ENCODE measurements around the gene CCR5.

CCR5 gene

DNA sequence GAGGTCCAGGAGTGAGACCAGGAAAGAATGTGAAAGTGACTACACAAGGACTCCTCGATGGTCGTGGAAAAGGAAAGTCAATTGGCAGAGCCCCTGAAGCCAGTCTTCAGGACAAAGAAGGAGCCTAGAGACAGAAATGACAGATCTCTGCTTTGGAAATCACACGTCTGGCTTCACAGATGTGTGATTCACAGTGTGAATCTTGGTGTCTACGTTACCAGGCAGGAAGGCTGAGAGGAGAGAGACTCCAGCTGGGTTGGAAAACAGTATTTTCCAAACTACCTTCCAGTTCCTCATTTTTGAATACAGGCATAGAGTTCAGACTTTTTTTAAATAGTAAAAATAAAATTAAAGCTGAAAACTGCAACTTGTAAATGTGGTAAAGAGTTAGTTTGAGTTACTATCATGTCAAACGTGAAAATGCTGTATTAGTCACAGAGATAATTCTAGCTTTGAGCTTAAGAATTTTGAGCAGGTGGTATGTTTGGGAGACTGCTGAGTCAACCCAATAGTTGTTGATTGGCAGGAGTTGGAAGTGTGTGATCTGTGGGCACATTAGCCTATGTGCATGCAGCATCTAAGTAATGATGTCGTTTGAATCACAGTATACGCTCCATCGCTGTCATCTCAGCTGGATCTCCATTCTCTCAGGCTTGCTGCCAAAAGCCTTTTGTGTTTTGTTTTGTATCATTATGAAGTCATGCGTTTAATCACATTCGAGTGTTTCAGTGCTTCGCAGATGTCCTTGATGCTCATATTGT lies 10.8 kb upstream of the CCR5 start:
- no peak for DNase-seq (ENCODE audit: low read depth in 2 of 2)

DNA sequence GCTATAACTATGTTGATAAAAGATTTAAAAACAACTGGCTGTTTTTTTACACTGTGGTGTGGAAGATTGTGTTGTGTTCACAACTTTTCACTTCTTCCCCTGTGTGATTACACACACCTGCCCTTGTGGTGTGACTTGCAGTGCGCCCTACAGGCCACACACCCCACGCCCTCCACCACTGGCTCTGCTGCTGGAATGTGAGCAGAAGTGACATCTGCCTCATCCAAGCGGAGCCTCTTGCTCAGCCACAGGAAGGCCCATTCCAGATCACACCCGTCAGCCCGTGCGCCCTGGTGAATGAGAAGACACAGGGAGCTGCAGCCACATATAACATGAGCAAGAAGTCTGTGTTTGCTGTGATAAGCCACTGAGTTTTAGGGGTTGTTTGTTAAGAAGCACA lies 9.8 kb upstream of the CCR5 start:
- no peak for DNase-seq (ENCODE audit: low read depth in 2 of 2)

DNA sequence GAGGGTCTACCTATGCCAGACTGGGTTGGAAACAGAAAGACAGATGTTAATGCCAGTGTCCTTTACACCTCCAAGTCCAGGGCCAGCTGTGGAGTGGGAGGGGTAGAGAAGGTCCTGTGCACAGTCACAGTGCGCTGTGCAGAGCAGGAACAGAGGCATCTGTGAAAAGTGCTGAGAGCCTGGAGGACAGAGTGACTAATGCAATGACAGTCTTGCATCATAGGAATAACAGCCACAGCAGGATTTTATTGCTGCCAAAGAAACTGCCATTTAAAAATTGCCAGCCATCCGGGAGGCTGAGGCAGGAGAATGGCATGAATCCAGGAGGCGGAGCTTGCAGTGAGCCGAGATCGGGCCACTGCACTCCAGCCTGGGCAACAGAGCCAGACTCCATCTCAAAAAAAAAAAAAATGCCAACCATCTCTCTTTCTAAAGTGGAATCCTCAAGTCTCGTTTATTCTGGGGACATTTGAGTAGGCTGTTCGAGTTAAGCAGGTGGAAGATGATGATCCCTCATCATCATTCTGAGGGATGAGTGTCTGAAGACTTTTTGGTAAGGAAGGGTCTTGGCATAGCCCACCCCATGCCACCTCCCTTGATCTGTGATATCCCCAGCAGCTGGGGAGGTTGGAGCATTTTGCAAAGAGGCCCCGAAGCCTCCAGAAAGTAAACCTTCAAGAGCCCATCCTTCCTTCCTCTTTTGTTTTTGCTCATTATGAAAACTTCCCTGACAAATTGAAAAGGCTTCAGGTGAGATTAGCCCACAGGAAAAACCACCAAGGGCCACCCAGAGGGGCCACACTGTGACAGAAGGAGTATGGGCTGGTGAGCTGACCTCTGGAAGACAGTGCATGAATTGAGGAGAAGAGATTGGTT lies 9.1 kb upstream of the CCR5 start:
- no peak for DNase-seq (ENCODE audit: low read depth in 2 of 2)

DNA sequence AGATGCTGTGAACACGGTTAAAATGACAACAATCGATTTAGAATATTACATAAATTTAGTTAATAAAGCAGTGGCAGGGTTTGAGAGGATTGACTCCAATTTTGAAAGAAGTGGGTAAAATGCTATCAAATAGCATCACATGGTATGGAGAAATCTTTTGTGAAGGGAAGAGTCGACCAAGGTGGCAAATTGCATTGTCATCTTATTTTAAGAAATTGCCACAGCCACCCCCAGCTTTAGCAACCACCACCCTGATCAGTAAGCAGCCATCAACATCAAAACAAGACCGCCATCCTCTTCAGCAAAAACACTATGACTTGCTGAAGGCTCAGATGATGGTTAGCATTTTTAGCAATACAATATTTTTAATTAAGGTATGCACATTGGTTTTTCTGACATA lies 5.7 kb upstream of the CCR5 start:
- DNase-seq (ENCODE audit: low read depth in 2 of 2): no peak

DNA sequence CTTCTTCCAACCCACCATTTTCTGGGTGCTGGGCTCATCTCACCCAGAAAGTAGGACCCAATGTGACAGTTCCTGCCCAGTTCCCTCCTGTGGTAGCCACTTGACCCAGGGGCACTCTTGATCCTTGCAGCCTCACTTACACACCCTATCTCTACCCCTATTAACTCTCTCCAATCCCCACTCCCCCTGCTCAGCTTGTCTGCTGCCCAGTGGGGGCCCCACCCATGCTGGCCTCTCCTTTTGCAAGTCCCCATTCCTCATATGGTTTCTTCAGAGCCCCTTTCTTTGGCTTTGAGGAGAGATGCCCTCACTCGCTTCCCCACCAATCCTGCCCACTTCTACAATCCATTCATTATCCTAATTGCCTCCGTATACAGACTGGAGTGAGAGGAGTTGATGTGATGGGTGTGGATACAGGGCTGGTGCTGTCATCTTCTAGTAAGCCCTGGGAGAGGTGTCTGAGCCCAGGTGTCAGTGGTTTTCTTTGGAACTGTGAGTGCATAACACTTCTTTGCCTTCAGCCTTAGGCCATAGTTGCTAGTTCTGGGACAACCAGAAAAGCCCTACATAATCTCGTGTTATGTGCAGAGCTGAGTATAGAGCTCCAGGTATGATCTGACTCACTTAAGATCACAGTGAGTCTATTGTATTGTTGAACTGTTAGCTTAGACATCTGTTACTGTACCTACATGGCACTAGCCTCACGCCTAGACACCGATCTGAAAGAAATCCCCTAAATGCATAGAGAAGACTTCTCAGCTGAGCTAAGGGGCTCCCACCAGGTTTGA lies 4.8 kb upstream of the CCR5 start:
- DNase-seq (ENCODE audit: low read depth in 2 of 2): no peak

DNA sequence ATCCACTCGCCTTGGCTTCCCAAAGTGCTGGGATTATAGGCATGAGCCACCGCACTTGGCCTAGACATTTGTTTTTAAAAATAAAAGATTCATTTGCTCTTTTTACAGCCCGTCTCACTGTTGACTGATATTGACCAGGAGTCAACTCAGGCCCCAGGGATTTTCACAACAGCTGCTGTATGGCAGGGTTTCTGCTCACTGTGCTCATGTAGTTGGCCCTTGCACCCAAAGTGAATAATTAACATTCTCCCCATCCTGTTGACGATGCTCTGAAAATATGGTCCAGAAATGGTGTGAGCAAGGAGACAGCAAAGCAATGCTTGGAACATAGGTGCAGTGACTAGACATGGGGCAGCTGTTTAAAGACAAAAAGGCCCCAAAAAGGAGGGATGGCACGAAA lies 2.9 kb upstream of the CCR5 start:
- no peak for DNase-seq (ENCODE audit: low read depth in 2 of 2)

DNA sequence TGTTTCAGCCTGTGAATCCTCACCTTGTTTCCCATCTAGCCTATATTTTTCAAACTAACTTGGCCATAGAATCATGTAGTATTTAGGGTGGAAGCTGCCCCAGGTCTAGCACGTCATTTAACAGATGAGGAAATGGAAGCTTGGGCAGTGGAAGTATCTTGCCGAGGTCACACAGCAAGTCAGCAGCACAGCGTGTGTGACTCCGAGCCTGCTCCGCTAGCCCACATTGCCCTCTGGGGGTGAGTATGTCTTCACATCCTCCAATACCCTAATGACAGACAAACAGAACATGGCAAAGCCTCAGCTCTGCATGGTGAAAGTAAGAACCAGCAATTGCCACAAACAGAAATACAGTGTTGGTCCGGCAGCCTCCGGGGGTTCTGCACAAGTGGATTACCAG lies 2.2 kb upstream of the CCR5 start:
- peak; percentile 29 to 50 for DNase-seq (ENCODE audit: low read depth in 2 of 2)

DNA sequence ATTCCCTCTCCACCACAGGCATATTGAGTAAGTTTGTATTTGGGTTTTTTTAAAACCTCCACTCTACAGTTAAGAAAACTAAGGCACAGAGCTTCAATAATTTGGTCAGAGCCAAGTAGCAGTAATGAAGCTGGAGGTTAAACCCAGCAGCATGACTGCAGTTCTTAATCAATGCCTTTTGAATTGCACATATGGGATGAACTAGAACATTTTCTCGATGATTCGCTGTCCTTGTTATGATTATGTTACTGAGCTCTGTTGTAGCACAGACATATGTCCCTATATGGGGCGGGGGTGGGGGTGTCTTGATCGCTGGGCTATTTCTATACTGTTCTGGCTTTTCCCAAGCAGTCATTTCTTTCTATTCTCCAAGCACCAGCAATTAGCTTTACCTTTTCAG lies 1.6 kb upstream of the CCR5 start:
- no peak for DNase-seq (ENCODE audit: low read depth in 2 of 2)

DNA sequence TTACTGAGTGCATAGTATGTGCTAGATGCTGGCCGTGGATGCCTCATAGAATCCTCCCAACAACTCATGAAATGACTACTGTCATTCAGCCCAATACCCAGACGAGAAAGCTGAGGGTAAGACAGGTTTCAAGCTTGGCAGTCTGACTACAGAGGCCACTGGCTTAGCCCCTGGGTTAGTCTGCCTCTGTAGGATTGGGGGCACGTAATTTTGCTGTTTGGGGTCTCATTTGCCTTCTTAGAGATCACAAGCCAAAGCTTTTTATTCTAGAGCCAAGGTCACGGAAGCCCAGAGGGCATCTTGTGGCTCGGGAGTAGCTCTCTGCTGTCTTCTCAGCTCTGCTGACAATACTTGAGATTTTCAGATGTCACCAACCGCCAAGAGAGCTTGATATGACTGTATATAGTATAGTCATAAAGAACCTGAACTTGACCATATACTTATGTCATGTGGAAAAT lies 1.0 kb upstream of the CCR5 start:
- DNase-seq (ENCODE audit: low read depth in 2 of 2): no peak

DNA sequence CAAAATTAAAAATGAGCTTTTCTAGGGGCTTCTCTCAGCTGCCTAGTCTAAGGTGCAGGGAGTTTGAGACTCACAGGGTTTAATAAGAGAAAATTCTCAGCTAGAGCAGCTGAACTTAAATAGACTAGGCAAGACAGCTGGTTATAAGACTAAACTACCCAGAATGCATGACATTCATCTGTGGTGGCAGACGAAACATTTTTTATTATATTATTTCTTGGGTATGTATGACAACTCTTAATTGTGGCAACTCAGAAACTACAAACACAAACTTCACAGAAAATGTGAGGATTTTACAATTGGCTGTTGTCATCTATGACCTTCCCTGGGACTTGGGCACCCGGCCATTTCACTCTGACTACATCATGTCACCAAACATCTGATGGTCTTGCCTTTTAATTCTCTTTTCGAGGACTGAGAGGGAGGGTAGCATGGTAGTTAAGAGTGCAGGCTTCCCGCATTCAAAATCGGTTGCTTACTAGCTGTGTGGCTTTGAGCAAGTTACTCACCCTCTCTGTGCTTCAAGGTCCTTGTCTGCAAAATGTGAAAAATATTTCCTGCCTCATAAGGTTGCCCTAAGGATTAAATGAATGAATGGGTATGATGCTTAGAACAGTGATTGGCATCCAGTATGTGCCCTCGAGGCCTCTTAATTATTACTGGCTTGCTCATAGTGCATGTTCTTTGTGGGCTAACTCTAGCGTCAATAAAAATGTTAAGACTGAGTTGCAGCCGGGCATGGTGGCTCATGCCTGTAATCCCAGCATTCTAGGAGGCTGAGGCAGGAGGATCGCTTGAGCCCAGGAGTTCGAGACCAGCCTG lies 984 bp downstream of the CCR5 start:
- DNase-seq (ENCODE audit: low read depth in 2 of 2): no peak

DNA sequence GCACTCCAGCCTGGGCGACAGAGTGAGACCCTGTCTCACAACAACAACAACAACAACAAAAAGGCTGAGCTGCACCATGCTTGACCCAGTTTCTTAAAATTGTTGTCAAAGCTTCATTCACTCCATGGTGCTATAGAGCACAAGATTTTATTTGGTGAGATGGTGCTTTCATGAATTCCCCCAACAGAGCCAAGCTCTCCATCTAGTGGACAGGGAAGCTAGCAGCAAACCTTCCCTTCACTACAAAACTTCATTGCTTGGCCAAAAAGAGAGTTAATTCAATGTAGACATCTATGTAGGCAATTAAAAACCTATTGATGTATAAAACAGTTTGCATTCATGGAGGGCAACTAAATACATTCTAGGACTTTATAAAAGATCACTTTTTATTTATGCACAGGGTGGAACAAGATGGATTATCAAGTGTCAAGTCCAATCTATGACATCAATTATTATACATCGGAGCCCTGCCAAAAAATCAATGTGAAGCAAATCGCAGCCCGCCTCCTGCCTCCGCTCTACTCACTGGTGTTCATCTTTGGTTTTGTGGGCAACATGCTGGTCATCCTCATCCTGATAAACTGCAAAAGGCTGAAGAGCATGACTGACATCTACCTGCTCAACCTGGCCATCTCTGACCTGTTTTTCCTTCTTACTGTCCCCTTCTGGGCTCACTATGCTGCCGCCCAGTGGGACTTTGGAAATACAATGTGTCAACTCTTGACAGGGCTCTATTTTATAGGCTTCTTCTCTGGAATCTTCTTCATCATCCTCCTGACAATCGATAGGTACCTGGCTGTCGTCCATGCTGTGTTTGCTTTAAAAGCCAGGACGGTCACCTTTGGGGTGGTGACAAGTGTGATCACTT lies 2.0 kb downstream of the CCR5 start:
- DNase-seq (ENCODE audit: low read depth in 2 of 2): no peak

DNA sequence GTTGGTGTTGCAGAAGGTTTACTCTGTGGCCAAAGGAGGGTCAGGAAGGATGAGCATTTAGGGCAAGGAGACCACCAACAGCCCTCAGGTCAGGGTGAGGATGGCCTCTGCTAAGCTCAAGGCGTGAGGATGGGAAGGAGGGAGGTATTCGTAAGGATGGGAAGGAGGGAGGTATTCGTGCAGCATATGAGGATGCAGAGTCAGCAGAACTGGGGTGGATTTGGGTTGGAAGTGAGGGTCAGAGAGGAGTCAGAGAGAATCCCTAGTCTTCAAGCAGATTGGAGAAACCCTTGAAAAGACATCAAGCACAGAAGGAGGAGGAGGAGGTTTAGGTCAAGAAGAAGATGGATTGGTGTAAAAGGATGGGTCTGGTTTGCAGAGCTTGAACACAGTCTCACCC lies 4.0 kb downstream of the CCR5 start:
- no peak for DNase-seq (ENCODE audit: low read depth in 2 of 2)

DNA sequence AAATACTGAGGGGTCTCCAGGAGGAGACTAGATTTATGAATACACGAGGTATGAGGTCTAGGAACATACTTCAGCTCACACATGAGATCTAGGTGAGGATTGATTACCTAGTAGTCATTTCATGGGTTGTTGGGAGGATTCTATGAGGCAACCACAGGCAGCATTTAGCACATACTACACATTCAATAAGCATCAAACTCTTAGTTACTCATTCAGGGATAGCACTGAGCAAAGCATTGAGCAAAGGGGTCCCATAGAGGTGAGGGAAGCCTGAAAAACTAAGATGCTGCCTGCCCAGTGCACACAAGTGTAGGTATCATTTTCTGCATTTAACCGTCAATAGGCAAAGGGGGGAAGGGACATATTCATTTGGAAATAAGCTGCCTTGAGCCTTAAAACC lies 4.5 kb downstream of the CCR5 start:
- DNase-seq (ENCODE audit: low read depth in 2 of 2): no peak

DNA sequence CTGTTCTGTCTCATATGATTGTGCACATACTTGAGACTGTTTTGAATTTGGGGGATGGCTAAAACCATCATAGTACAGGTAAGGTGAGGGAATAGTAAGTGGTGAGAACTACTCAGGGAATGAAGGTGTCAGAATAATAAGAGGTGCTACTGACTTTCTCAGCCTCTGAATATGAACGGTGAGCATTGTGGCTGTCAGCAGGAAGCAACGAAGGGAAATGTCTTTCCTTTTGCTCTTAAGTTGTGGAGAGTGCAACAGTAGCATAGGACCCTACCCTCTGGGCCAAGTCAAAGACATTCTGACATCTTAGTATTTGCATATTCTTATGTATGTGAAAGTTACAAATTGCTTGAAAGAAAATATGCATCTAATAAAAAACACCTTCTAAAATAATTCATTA lies 5.1 kb downstream of the CCR5 start:
- no peak for DNase-seq (ENCODE audit: low read depth in 2 of 2)

DNA sequence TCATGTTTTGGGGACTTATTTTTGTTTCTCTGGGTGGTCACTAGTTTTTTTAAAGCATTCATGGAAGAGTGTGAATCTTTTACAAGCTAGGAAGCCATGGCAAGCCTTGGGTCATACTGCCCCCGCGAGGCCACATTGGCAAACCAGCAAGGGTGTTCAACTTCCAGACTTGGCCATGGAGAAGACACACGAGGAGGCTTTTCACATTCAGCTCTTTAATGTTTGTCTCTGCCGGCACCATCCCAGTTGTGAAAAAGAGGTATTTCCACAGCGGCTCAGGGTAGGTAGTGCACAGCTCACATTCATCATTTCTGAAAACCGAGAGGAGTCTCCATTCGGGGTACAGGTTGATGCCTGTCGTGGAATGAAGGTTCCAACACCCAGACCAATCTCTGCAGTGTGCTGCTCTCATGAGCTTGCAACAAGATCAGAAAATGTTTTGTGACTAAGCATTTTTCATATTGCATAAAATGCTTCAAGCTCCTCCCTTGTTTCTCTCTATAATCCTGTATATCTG lies 7.7 kb downstream of the CCR5 start:
- DNase-seq (ENCODE audit: low read depth in 2 of 2): peak; percentile 20 to 32

DNA sequence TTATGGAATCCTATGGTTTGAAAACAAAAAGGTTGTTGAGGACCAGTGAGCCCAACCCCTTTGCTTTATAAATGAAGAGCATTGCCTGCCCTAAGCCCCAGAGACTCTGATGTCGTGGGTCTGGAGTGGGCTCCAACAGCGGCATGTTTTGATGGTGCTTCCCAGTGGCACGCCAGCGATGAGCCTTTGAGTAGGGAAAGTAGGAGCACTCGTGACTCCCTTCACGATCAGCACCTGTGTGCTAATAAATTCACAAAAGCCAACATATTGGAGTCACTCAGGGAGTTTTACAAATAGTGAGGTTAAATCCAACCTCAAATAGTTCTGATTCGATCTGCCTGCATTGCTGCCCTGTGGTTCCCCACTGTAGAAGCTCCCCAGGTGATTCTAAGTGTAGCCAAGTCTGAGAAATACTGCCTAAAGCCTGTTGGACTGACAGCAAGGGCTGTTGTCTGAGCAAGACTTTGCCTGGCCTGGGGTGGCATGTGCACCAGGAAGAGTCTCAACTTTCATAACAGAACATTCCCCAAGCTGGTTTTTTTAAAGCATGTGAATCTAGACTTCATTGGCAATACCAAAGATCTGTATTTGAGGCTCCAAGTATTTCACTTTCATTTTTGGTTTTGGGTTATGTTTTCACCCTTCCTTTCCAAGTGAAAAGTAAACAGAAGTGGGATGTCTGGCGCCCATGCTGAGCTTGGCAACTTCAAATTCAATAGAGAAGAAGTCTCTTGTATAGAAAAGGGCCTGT lies 9.9 kb downstream of the CCR5 start:
- no peak for DNase-seq (ENCODE audit: low read depth in 2 of 2)

DNA sequence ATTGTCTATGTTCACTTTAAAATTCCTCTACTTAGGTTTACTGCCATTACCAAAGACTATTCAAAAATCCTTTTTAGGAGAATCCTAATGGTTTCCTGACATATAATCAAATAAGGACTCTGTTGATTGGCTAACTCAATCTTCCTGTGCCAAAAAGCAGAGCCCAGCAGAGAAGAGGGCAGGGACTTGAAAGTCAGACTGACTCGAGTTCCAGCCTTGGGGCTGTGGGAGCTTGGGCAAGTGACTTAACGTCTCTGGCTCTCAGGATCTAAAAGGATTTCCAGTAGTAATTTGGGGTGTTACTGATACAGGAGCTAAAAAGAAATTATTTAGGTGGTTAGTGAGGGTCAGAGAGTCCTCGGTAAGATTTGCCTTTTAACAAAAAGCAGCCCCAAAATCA lies 10.9 kb downstream of the CCR5 start:
- DNase-seq (ENCODE audit: low read depth in 2 of 2): no peak

DNA sequence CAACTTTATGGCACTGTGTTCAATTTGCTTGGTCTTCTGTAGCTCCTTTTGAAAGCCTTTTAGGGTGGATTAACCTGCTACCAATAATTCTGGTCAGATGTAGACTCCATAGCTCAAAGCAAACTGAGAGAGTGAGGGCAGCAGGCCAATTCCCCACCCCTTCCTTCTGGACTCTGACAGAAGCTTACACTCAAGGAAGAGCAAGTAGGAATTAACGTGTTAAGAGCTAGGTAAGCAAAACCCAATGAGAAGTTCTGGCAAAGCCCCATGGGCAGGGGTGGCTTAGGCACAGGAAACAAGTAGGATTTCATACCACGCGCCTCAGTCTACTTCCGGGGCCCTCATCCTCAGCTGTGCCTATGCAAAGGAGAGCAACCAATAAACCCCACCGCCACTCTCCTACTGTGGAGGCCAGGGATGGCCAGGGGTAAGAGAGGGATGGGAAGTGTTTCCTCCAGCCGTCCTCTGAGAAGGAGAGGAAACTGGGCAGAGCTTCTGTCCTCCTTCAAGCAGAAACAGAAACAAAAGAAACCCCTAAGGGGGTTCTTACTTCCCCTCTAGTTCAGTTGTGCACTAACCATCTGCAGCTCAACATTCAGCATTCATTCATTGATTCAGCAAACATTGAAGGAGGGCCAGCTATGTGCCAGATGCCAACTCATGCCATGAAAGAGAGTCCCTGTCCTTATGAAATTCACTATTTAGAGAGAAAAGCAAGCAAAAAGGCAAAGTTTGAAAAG lies 12.6 kb downstream of the CCR5 start:
- no peak for DNase-seq (ENCODE audit: low read depth in 2 of 2)

DNA sequence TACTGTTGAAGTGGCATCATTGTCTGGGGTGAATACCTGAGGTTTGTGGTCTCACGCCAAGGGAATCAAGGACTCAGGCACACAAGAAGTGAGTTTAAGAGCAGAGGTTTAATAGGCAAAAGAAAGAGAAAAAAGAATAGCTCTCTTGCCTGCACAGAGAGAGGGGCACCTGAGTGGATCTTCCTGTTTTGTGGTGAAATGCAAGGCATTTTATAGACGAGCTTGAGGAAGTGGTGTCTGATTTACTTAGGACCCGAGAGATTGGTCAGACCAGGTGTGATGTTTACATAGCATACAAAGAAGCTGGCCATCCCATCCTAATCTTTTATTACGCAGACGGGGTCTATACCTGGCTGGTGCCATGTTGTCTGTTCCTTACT lies 13.2 kb downstream of the CCR5 start:
- DNase-seq (ENCODE audit: low read depth in 2 of 2): no peak

Measured in activated CD8-positive, alpha-beta memory T cell treated with anti-CD3 and anti-CD28 coated beads for 4 hours (primary cell).